NAMALWA (cell line): Measurements from ENCODE around the gene KSR2.
"Not testable (repeated sequence)": the region's sequence is repeated elsewhere in the genome, so short reads cannot be mapped to it uniquely, and the experiment has no call there.

Experiments
- DNase-seq: peaks from one replicate; pipeline ENCODE4 v3.0.0-alpha.2; 2015; ENCODE audit warnings: low spot score

The KSR2 gene

DNA sequence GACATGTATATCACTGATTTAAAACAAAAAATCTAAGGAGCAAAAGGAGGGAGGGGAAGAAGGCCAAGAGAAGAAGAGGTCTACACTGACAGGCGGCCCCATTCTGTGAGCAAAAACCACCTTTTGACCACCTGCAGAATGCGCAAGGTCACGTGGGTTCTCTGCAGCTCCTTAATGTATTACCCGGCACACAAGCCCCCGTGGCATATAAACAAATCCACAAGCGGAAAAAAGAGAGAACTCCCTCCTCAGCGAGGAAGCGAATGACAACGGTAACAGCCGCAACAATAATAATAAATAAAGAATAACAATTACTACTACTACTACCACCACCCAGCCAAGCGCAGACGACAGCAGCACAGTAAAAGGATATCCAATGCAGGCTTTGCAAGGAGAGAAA lies 1.3 kb downstream of the KSR2 start:
- DNase-seq: no peak

DNA sequence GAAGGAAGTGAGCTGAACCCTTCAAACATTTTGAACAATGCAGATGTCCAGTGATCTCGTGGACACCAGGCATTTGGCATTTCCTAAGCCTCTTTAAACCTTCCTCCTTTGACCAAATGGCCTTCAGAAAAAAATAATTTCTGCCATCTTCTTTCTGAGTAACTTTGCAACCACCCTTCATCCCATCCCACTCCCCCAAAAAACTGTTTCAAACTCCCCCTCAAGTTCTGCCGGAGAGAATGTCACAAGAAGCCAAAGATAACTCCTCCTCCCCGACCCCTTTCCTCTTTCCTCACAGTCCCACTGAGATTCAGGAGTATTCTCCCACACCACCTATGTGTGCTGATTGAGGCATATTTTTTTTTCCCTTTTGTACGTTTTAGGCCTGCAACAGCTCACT lies 1.7 kb downstream of the KSR2 start:
- no peak for DNase-seq

DNA sequence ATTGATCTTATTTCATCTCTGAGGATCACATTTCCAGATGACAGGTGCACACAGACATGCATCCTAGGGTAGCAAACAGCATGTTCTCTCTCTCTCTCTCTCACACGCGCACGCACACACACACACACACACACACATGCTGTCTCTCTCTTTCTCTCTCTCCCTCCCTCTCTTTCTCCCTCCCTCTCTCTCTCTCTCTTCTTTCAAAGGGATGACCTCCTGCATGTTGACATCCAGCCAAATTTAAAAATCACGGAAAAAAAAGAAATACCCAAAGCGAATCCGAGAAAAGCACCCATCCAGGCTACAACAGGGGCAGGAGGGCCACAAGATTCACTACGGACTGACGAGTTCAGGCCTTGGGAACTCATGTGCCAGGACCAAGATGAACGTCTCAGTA lies 2.3 kb downstream of the KSR2 start:
- no peak for DNase-seq

DNA sequence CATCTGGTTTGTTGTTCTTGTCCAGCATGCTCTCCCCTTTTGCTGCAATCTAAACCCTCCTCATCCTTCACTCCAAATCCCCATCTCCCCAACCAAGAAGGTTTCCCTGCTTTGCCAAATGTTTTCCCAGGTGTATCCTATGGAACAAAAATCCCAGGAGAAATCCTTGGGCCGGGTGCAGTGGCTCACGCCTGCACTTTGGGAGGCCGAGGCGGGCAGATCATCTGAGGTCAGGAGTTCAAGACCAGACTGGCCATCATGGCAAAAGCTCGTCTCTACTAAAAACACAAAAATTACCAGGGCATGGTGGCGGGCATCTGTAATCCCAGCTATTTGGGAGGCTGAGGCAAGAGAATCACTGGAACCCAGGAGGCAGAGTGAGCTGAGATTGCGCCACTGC lies 5.0 kb downstream of the KSR2 start:
- DNase-seq: no peak

DNA sequence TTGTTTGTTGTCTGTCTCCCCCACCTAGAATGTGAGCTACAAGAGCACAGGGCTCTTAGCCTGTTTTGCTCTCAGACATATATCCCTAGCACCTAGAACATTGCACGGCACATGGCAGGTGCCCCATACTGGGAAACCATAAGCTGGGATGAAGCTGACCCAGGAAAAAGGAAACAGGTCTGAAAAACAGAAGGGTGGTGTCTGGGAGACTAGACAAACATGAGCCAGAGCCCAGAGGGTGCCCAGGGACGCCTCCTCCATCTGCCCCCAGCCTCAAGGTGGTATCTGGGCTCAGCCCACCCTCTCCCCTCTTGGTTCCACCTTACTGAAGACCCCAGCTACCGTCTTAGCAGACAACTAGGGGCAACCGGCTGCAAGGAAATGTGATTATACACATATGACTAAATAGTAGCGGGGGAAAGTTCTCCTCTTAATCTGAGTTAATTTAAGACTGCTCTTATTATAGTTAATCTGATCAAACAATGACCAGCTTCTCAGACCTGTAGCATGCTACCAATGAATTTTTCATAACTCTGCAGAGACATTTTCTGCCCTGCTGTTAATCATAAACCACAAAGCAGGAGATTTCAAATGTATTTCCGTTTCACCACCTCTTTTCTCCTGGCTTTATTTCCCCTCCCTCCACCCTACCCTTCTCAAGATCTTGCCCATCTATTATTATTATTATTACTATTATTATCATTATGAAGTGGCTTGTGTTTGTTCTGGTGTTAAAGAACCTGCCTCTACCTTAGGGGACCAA lies 31.9 kb downstream of the KSR2 start:
- no peak for DNase-seq

DNA sequence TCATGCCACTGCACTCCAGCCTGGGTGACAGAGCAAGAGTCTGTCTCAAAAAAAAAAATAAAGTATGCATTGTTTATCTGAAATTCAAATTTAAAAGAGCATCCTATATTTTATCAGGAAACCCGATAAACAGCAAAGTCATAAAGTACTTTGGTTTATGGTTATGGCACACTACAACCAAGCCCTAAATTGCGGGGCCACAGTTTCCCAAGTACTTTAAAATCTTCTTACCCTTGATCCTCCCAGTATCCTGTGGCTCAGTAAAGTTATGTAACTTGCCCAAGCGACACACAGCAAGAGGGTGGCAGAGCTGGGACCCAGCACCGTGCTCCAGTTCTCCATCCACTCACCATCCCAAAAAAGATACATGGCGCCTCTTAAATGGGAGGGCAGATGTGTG lies 35.2 kb downstream of the KSR2 start:
- no peak for DNase-seq

DNA sequence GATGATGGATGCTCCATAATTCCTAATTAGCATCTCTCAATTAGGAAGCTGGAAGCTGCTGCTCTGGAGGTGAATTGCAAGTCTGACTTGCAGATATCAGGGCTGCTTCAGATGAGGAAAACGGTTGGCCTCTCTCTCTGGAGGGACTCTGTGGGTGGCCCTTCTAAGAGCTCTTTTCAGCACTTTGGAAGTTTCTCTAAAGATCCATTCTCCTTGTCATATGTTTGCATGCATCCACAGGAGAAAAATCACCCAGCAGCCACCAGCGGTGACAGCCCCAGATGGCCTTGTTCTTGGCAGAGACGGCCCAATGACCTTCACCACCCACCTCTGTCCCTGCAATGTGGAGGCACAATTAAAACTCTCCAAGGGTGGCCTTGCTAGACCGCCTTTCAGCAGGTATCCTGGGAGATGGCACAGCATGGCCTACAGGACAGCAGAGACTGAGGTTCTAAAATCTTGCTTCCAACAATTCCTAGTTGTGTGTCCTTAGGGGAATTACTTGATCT lies 42.3 kb downstream of the KSR2 start:
- DNase-seq: no peak

DNA sequence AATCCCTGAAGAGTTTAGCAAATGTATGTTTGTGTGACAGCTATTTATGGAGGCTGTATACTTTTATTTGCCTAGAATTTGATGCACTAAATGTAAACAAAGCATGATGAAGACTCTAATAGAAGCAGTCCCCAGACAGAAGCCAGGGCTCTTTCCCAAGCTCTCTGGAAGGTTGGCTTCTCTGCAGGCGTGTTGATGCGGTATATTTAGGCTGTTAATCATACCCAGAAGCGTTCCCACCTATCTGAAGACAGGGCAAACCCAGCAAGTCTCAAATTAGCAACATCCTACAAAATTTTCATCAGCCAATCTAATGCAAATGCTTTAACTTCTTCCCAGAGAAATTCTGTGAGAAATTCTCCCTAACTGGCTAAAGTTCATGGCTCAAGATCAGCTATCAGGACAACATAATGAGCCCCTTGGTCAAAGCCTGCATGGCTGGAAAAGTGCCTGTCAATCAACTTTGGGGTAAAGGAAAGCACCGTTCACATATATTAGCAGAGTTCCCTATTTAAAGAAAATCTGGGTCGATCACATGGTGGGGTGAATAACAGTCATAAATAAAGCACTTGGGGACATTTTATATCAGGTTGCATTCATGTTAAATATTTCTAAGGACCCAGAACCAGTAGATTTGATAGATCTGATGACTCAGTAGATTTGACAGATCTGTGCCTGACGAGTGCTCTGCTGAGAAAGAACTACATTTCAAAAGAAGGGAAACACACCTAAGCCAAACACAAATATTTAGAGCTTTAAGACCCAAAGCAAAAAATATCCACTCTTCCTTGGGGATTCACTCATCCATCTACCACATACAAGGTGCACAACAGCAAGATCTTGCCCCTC lies 46.6 kb downstream of the KSR2 start:
- no peak for DNase-seq

DNA sequence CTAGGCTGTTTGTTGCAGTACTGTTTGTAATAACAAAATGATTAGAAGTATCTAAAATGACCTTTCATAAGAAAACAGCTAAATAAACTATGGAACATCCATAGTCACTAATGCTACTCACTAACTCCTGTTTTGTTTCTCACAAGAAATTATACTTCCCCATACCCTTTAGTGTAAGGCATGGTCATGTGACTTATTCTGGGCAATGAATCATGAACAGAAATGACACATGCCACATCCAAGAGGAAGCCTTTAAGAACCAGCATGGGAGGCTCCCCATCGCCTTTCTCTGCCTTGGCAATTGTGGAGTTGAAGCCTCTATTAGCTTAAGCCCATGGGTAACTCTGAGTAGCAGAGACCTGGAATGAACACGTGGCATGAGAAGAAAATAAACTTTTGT lies 49.3 kb downstream of the KSR2 start:
- DNase-seq: no peak

DNA sequence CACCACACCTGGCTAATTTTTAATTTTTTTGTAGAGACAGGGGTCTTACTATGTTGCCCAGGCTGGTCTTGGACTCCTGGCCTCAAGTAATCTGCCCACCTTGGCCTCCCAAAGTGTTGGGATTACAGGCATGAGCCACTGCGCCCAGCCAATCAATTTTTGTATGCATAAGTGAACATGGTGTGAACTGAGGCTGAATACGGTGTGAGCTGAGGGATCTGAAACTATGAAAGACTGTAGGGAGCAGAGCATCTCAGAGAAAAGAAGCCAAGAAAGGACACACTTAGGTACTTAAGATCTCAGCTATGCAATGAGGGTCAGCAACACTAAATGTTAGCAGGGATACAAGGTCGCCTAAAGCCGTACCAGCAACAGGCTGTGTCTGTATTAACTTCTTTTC lies 54.1 kb downstream of the KSR2 start:
- DNase-seq: no peak

DNA sequence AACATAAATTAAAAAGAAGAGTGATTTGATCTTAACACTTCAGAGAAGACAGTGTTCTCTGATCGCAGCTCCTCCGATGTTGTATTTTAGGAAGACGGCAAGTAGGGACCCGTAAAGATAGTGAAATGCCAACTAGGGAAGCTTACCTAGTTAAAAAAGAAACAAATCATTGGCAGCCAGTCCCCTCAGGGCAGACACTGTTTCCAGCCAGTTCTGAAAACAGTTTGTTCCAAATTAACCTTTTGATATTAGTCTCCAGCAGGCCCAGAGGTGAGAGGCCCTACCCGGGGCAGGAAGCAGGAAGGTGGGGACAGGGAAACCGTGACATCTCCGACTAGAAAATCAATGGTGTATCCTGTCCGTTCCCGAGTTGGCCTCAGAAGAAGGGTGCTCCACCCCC lies 56.0 kb downstream of the KSR2 start:
- no peak for DNase-seq

DNA sequence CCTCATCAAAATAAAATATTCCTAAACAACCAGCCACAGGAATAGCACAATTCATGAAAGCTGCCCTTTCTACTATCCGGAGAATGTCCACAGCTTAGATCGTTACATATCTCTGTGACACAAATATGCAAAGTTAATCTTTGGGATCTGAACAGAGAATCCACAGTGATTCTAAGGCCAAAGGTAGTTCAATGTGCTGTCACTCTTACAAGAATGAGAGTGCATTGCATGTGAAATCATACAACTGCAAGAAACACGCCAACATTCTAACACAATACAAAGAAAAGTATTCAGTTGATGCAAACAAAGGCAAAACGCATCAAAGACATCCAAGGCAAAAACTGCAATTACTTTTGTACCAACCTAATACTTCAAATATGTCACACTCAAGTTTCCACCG lies 60.4 kb downstream of the KSR2 start:
- no peak for DNase-seq

DNA sequence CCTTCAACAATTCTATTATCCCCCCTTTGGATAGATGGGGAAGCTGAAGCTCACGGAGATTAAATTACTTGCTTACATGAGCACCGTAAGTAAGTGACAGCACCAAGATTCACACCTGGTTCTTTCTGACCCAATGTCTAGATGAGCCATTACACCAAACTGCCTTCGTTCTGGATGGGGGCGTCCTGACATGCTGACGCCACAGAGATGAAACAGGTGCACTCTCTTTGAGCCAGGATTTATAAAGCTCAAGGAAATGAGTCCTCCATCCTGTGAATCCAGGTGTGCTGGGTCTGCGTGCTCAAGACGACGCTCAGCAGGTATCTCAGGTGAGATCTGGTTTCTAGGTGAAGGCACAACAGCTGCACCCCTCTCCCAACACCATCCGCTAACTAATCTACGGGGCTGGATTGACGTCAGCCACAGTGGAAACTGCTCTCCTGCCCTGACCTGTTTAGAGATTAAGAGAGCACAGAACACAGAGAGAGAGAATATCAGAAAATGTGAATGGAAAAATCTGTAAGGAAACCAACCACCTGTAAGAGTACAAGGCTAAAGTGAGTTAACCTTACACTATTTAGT lies 61.6 kb downstream of the KSR2 start:
- no peak for DNase-seq

DNA sequence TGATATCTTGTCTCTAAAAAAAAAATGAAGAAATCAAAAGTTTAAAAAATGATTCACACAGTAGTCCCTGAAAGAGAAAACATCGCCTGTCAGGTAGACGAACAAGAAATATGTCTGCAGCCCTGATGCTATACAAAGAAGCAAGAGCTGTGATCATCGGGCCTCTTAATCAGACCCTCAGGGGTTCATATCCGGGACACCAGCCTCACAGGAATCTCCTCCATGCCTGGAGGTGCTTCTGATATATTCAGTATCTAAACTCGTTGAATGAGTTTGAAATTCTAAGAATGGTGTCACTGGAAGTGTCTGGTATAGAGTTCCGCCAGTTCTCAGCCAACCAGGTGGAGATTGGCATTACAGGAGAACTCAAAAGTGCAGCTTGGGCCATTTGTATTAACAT lies 64.7 kb downstream of the KSR2 start:
- no peak for DNase-seq

DNA sequence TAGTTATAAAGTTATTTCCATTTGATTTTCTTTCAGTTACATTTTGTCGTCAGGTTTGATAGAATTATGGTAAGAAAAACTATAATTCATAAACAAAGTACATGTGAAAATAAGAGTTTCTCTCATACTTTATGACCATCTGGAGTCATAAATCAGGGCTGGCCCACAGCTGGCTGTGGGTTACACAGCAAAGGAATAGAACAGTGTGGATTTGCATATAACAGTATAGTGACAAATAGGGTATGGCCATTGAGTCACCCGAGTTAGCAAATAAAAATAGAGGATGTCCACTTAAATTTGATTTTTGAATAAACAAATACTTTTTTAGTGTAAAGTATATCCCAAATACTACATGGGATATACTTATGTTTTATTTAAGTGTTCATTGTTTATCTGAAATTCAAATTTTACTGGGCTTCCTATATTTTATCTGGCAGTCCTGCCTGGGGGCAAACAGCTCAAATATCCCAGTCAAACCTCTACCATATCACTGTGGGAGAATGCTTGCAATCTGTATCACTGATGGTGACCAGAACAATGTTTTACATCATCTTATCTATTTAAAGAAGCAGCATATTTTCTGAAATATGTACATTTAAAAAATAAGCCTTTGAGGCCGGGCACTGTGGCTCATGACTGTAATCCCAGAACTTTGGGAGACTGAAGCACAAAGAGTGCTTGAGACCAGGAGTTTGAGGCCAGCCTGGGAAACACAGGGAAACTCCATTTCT lies 65.5 kb downstream of the KSR2 start:
- no peak for DNase-seq

DNA sequence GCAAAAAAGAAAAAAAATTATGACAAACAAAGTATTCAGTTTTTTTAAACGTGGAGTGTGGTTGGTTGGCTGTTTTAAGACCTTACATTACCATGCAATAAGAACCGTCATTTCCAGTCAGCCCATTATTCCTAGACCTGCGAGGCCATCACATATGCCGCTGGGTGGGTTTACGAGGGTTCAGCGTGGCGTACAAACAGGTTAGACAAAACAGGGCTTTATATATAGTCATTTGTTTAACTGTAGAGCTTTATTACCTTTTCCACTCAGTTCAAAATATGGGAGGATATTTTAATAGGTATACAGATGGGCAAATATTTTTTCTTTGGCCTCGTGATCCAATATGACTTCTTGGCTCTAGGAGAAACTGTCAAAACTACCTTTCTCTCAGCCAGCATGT lies 67.2 kb downstream of the KSR2 start:
- DNase-seq: no peak

DNA sequence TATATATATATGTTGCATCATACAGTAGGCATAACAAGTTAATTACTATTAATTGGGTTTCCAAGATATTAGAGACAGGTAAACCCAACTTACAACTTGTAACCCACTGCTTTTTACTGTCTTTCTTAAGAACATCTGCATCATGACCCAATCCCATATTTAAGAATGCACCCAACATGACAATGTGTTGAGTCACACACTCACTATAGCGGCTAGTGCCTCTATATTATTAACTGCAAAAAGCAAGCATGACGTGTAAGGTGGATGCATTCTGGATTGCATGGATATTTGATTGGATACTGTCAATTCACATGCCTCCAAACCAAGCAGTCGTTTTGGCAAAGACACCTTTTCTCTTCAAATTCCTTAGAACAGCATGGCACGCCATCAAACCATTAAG lies 68.2 kb downstream of the KSR2 start:
- no peak for DNase-seq

DNA sequence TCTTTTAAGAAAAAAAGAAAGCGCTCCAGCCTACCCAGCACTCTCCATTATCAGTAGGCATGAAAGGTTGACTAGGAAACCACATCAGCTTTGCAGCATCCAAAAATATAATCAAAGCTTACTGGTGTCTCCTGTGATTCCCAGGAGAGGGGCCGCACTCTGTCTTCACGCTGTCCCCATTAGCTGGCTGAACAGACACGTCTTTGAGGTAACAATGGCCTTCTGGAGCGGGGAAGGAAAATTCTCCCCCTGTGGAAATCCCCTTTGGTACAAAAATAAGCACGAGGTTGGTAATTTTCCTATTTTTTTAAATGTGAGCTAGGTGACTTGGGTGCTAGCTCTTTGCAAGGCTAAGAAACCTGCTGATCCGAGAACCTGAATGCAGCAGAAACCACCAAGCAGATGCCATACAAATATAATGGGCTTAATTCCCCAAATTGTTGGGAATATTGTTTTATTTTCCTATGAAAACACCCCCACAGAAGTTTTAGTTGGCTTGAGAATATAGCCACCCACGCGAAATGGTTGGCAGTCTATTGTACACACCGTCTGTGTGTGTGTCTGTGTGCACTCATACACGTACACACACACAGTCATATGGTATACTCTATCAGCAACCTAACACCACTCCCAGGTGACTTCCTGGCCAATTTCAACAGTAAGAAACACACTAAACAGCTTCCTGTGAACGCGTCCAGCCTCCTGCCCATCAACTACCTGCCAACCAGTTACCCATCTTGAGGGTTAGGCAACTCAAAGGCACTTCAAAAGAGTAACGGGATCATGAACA lies 71.2 kb downstream of the KSR2 start:
- DNase-seq: no peak

DNA sequence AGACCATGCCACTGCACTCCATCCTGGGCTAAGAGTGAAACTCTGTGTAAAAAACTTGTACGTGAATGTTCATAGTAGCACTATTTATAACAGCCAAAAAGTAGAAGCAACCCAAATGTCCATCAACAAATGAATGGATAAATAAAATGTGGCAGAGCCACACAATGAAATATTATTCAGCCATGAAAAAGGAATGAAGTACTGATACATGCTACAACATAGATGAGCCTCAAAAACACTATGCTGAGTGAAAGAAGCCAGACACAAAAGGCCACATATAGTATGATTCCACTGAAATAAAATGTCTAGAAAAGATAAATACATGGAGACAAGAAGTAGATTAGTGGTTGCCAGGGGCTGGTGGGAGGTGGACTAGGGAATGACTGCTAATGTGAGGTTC lies 72.8 kb downstream of the KSR2 start:
- no peak for DNase-seq

DNA sequence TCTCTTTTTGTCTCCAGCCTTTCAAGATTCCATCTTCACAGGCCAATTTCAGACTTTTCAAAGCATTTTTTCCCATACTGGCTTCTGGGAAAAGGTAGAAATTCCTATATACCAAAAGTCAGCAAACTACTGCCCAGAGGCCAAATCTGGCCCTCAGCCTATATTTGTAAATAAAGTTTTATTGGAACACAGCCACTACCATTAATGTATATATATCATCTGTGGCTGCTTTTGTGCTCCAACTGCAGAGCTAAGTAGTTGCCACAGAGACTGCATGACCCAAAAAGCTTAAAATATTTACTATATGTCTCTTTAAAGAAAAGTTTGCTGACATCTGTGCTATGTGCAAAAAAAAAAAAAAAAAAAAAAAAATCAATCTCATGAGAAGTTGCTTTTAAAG lies 76.3 kb downstream of the KSR2 start:
- DNase-seq: no peak

DNA sequence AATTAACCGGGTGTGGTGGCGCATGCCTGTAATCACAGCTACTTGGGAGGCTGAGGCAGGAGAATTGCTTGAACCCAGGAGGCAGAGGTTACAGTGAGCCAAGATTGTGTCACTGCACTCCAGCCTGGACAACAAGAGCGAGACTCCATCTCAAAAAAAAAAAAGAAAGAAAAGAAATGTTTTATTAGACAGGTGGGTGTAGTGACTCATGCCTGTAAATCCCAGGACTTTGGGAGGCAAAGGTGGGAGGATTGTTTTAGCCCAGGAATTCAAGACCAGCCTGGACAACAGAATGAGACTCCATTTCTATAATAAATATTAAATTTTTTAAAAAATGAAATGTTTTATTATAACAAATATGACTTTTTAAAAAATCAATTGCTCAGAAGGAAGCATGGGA lies 77.5 kb downstream of the KSR2 start:
- not testable (repeated sequence) for DNase-seq

DNA sequence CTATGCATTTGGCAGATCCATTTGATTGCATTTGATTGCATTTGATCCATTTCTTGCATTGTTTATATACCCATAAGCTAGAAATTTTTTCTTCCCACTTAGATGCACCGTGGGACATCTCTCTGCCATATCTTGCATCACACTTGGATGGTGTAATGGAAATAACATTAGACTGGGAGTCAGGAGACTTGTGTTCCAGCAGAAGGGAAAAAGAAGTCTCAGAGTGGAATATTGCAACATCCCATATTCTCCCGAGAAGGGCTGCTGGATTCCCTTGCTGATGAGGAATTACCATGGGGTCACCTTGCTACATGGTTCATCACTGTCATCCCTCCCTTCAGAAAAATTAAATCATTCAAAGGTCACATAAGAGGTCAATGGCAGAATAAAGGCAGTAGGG lies 78.1 kb downstream of the KSR2 start:
- no peak for DNase-seq
